DOHH2 (cell line): ENCODE results near the gene METTL5.

Experiments used
- H3F3A ChIP-seq: fragments of 200-600 bp; sonication (generic), shearing (Covaris generic); 2 replicates; pipeline ENCODE4 v1.6.0; 2016; ENCODE audit warnings: antibody characterized with exemption, mild to moderate bottlenecking; ENCODE audit not compliant: control insufficient read depth, insufficient read depth
- H3K27ac ChIP-seq: fragments of 200-600 bp; sonication (generic); 2 replicates; pipeline ENCODE4 v1.5.1; 2014; ENCODE audit warnings: low read depth, mild to moderate bottlenecking, low read length, moderate library complexity
- H3K27me3 ChIP-seq: fragments of 200-600 bp; sonication (generic); 2 replicates; pipeline ENCODE4 v1.6.1; 2014; ENCODE audit warnings: mild to moderate bottlenecking, low read length, mixed read lengths; ENCODE audit not compliant: control insufficient read depth
- H3K36me3 ChIP-seq: fragments of 200-600 bp; sonication (generic); 2 replicates; pipeline ENCODE4 v1.6.1; 2014; ENCODE audit warnings: mild to moderate bottlenecking, low read length, moderate library complexity, mixed read lengths; ENCODE audit not compliant: control insufficient read depth
- H3K4me1 ChIP-seq: fragments of 200-600 bp; sonication (generic); 2 replicates; pipeline ENCODE4 v1.6.1; 2014; ENCODE audit warnings: mild to moderate bottlenecking, low read length, mixed read lengths; ENCODE audit not compliant: control insufficient read depth
- H3K4me2 ChIP-seq: fragments of 200-600 bp; sonication (generic); 2 replicates; pipeline ENCODE4 v1.6.0; 2014; ENCODE audit warnings: mild to moderate bottlenecking, low read length, moderate library complexity
- H3K4me3 ChIP-seq: fragments of 200-600 bp; sonication (generic); 2 replicates; pipeline ENCODE4 v1.5.1; 2014; ENCODE audit warnings: mild to moderate bottlenecking, low read length, mixed read lengths
- H3K79me2 ChIP-seq: fragments of 200-600 bp; sonication (generic); 2 replicates; pipeline ENCODE4 v1.6.1; 2014; ENCODE audit warnings: mild to moderate bottlenecking, low read length, mixed read lengths; ENCODE audit not compliant: control insufficient read depth
- H3K9me2 ChIP-seq: fragments of 200-600 bp; sonication (generic); replicated peaks from 2 replicates; pipeline ENCODE4 v1.6.1; 2014; ENCODE audit warnings: mild to moderate bottlenecking, low read length, mixed read lengths; ENCODE audit not compliant: control insufficient read depth
- H3K9me3 ChIP-seq: fragments of 200-600 bp; sonication (generic); 2 replicates; pipeline ENCODE4 v1.6.1; 2014; ENCODE audit warnings: antibody characterized with exemption, low read length, mixed read lengths; ENCODE audit not compliant: control insufficient read depth, insufficient read depth
- H4K20me1 ChIP-seq: fragments of 200-600 bp; sonication (generic); 2 replicates; pipeline ENCODE4 v1.6.0; 2014; ENCODE audit warnings: low read depth, mild to moderate bottlenecking, antibody characterized with exemption, low read length, moderate library complexity; ENCODE audit not compliant: control insufficient read depth, insufficient read depth
- CTCF ChIP-seq: fragments of 200-600 bp; sonication (generic); IDR thresholded peaks from one replicate; pipeline ENCODE4 v1.5.1; 2014; ENCODE audit warnings: antibody characterized with exemption, mild to moderate bottlenecking, low read depth, low read length; ENCODE audit not compliant: poor library complexity, severe bottlenecking
- EZH2phosphoT487 ChIP-seq: fragments of 200-600 bp; sonication (generic); IDR thresholded peaks from 2 replicates; pipeline ENCODE4 v1.6.1; 2017; ENCODE audit warnings: borderline replicate concordance, mild to moderate bottlenecking, antibody characterized with exemption, low read length, moderate library complexity, mixed read lengths

The METTL5 gene

GRCh38 chr2:169771612-169772011 lies 53.1 kb downstream of the METTL5 start:
- no peak overlapping the region for H3K4me2 ChIP-seq
- no peak overlapping the region for H3K27ac ChIP-seq
- TF ChIP-seq EZH2phosphoT487 (no peak), CTCF (no peak)
- no peaks in the 10 kb centered on the region for H4K20me1 ChIP-seq
- H3K9me2 ChIP-seq = no peaks in the 10 kb centered on the region
- H3K79me2 ChIP-seq = no peaks in the 10 kb centered on the region
- H3K27me3 ChIP-seq = no peaks in the 10 kb centered on the region
- H3K36me3 ChIP-seq = no peaks in the 10 kb centered on the region
- H3K9me3 ChIP-seq = no peaks in the 10 kb centered on the region
- H3K4me1 ChIP-seq = peaks cover 5% of the 10 kb centered on the region
- H3F3A ChIP-seq = no peaks in the 10 kb centered on the region
- no peak overlapping the region for H3K4me3 ChIP-seq

- Histone ChIP-seq H3K27ac (no peak overlapping the region), H3K27me3 (no peaks in the 10 kb centered on the region), H3F3A (no peaks in the 10 kb centered on the region), H3K9me3 (no peaks in the 10 kb centered on the region), H3K79me2 (no peaks in the 10 kb centered on the region), H3K4me1 (peaks cover 5% of the 10 kb centered on the region), H3K9me2 (no peaks in the 10 kb centered on the region), H3K4me3 (no peak overlapping the region), H3K36me3 (no peaks in the 10 kb centered on the region), H3K4me2 (no peak overlapping the region), H4K20me1 (no peaks in the 10 kb centered on the region)
- TF ChIP-seq CTCF (no peak), EZH2phosphoT487 (no peak)
Measured at GRCh38 chr2:169771021-169771420, 53.7 kb downstream of the METTL5 start.

GRCh38 chr2:169768262-169768995 lies 56.3 kb downstream of the METTL5 start:
- Histone ChIP-seq H3K27me3 (no peaks in the 10 kb centered on the region), H3K9me2 (no peaks in the 10 kb centered on the region), H3K4me3 (no peak overlapping the region), H3K27ac (no peak overlapping the region), H3K4me2 (no peak overlapping the region), H4K20me1 (no peaks in the 10 kb centered on the region), H3K79me2 (no peaks in the 10 kb centered on the region), H3F3A (no peaks in the 10 kb centered on the region), H3K36me3 (no peaks in the 10 kb centered on the region), H3K4me1 (no peaks in the 10 kb centered on the region), H3K9me3 (no peaks in the 10 kb centered on the region)
- TF ChIP-seq EZH2phosphoT487 (no peak), CTCF (no peak)
